Measurements from ENCODE around the gene IRAK1. TPM values are rescaled to one million over a fixed set of nuclear protein-coding genes. Genes with fewer than 3 reads are reported as not detected.

The IRAK1 gene
- total and polyA plus RNA-seq, 2 of the 13 experiments (the other 11 are each of a cell fraction or from before 2014, with no cell fraction given), result 57.7 to 77.3 TPM

DNA sequence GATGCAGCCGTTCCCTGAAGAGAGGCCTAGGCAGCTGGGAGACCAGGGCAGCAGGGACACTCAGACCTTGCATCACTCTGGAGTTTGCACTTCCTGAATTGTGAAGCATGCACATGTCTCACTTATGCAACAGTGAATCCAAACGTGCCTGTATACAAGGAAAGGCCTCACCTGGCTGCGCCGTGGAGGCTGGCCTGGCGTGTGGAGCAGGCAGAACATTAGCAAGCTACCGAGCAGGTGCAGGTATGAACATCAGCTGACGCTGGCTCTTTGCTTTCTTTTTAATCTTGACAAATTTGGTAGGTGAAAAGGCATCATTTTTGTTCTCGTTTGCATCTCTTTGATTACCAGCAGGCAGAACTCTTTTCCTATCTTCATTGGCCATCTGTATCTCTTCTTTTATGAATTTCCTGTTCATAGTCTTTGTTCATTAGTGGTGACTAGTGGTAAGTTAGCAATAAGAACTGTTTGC is 37.1 kb upstream of the IRAK1 start (continued):
- peak; percentile 90 for TF ChIP-seq IRF2 (CRISPR knock-in tag; IDR thresholded peaks at IDR 0.05)
- no peak for TF ChIP-seq AGO1 (IDR thresholded peaks at IDR 0.05; ENCODE audit: low read depth, low read length, poor library complexity, severe bottlenecking)
- TF ChIP-seq ZNF639 (CRISPR knock-in tag; conservative IDR thresholded peaks at IDR 0.05), result 0 out of 2 replicates have a peak, but pooled peaks have one; percentile 29
- TF ChIP-seq SKI (IDR thresholded peaks at IDR 0.05; ENCODE audit: partially characterized antibody), result peak; percentile 21
- no peak for TF ChIP-seq MED8 (CRISPR knock-in tag; IDR thresholded peaks at IDR 0.05; ENCODE audit: insufficient replicate concordance)
- TF ChIP-seq MED13 (CRISPR knock-in tag; IDR thresholded peaks at IDR 0.05), result no peak
- no peak for TF ChIP-seq SETDB1 (CRISPR knock-in tag; IDR thresholded peaks at IDR 0.05; ENCODE audit: borderline replicate concordance)
- TF ChIP-seq ZNF318 (CRISPR knock-in tag; IDR thresholded peaks at IDR 0.05), result no peak
- 0 out of 2 replicates have a peak, but pooled peaks have one; percentile 30 for TF ChIP-seq JUND (CRISPR knock-in tag; IDR thresholded peaks at IDR 0.05)
- TF ChIP-seq SP5 (CRISPR knock-in tag; IDR thresholded peaks at IDR 0.05; ENCODE audit: borderline replicate concordance, low read depth), result 0 out of 2 replicates have a peak, but pooled peaks have one; percentile 28
- no peak for TF ChIP-seq SRF (IDR thresholded peaks at IDR 0.05; ENCODE audit: low read depth, low read length)
- TF ChIP-seq SIN3A (IDR thresholded peaks at IDR 0.05; ENCODE audit: borderline replicate concordance, low read depth, low read length), result peak; percentile 33; the same call in 1 of the 2 replicates
- TF ChIP-seq, protein P1, sequence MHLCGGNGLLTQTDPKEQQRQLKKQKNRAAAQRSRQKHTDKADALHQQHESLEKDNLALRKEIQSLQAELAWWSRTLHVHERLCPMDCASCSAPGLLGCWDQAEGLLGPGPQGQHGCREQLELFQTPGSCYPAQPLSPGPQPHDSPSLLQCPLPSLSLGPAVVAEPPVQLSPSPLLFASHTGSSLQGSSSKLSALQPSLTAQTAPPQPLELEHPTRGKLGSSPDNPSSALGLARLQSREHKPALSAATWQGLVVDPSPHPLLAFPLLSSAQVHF (CRISPR knock-in tag; IDR thresholded peaks at IDR 0.05), result no peak
- no peak for TF ChIP-seq KLF12 (CRISPR knock-in tag; IDR thresholded peaks at IDR 0.05; ENCODE audit: borderline replicate concordance)
- no peak for TF ChIP-seq HNRNPUL1 (IDR thresholded peaks at IDR 0.05; ENCODE audit: low read depth, low read length)
- TF ChIP-seq ZFP36L1 (CRISPR knock-in tag; IDR thresholded peaks at IDR 0.05), result no peak
- no peak for TF ChIP-seq ZNF431 (CRISPR knock-in tag; IDR thresholded peaks at IDR 0.05; ENCODE audit: borderline replicate concordance, low read depth)
- TF ChIP-seq ZNF674 (CRISPR knock-in tag; IDR thresholded peaks at IDR 0.05; ENCODE audit: low read depth), result no peak
- 0 out of 2 replicates have a peak, but pooled peaks have one; percentile 31 for TF ChIP-seq BORCS8-MEF2B (CRISPR knock-in tag; IDR thresholded peaks at IDR 0.05)

Data from HepG2 (cell line).